Kidney tubule cell (primary cell): ENCODE results near the gene TP63.
"Not testable (repeated sequence)": the region's sequence is repeated elsewhere in the genome, so short reads cannot be mapped to it uniquely, and the experiment has no call there.

Experiments used
- DNase-seq: peaks from one replicate; pipeline ENCODE4 v3.0.0-alpha.2; 2018; ENCODE audit warnings: low spot score

The TP63 gene

DNA sequence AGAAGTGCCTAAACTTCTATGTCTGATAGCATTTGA lies at the start of gene TP63:
Gene TP63 (plus strand): TSS at position 17 of the 36 bp plus-strand sequence. CDS start 127 bp downstream, outside the sequence.
- no peak for DNase-seq

DNA sequence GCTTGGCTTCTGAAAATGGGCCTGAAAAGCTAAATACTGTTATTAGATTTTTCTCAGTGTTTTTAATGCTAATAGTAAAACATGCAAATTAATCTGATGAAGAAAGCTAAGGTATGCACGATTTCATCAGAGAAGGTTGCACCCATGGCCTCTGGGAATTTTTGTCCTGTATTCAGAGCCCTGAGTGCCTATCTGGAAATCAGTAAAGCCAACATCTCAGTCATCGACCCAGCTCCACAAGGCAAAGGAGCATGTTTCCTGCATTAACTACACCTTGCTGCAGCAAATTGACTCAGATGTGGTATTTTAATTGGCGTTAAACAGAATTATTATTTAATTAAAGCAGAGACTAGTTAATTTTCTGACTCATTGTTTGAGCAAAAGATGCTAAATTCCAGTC lies 49.0 kb upstream of the TP63 start:
- DNase-seq, result no peak

DNA sequence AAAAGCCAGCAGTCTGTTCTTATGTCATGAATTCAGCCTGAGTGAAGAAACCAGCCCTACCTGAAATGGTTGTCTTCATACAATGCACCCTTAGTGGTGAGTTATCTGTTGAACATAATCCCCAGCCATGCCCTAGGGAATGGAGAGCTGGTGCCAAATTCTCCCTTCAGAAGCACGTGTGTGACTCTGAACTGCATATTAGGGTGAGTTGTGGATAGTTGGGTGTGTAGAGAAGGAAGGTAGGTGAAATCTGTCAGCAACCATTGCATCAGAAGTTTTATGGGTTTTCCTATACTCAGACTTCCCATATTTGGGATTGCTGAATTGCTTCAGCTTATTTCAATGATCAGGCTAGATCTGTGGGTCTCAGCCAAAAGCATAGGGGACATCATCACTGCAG lies 46.5 kb upstream of the TP63 start:
- DNase-seq, result no peak

DNA sequence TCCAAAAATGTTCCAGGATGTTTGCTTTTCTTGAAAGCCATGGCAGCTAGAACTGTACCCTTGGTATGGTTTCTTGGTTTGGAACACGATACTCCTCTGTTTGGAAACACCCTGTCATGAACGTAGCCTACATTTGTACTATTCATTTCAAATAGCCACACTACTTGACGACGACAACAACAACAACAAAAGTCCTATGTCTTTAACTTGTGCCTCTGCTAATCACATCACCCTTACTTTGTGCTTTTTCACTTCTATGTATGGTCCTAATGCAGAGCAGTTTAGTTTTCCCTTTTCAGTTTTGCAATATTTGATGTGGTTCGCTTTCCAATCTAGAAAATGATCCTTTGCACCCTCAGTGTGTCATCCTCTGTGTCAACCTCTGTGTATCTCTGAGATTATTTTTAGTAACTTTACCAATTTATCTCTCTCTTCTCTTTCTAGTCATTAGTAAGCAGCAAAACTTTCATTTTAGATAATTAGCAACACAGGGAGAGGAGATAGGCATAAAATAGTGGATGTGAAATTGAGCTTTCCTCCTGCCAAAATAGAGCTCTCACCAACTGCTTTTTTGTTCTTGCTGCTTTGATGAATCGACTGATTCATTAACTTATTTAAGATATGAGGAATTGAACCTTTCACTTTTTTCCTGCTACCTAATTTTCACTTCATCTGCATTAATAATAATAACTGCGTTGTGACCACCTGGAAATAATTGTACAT lies 44.1 kb upstream of the TP63 start:
- DNase-seq, result no peak

DNA sequence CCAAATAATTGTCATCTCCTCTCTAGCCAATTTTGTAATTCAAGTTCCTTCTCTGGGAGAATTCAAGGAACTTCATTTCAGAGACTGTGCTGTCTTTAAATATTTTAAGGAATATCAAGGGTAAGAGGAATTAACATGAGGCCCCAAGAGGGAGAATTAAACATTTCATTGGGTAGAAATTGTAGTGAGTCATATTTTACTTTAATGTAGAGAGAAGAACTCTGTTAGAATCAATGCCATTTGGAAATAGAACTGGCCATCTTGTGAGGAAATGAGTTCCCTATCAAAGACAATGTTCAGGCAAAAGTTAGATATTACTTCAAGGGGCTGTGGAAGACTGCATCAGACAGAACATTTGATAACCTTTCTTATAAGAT lies 43.5 kb upstream of the TP63 start:
- no peak for DNase-seq

DNA sequence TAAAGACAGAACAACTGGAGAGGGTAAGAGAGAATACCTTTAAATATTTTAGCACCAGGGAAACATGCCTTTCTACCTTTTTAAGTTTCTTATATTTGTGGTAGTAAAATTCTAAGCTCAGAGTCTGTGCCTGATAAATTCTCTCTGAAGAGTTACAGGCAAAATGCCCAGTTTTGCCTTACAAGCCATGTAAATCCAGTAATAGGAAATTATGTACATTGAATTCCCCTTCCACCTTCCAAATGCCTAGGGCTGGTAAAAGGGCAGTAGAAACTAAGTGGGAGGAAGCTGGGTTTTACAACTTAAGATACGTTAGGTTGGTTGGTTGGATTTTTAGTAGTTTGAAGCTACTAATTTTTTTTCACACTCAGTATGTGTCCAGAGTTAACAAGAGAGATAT lies 43.1 kb upstream of the TP63 start:
- DNase-seq, result no peak

DNA sequence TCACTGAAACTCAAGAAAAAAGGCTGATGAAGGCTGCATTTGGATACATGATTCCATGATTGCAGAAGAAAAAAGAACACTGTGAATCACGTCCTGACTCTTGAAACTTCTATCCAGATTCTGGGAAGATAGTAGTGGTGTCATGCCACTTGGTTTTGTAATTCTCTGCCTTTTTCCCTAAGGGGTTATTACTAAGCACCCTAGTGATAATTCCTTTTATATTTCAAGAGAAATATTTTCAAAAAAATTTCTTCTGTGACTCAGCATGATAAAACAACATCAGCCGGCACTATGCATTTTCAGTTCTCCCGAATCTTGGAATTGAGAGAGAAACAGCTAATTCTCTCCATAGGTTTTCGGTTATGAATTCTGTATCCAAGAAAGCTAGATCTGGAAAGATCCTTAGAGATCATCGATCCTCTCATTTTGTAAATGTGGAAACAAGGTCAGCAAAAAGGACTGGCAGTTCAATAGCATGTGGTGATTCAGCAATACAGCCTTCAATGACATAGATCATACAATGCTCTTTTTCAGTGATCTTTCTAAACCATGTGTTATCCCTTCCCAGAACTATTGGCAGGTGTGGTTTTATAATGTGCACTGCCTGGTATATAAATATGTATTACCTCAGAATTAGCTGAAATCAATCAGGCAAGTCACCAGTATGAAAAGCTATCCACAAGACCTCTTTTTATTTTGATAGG lies 42.6 kb upstream of the TP63 start:
- no peak for DNase-seq

DNA sequence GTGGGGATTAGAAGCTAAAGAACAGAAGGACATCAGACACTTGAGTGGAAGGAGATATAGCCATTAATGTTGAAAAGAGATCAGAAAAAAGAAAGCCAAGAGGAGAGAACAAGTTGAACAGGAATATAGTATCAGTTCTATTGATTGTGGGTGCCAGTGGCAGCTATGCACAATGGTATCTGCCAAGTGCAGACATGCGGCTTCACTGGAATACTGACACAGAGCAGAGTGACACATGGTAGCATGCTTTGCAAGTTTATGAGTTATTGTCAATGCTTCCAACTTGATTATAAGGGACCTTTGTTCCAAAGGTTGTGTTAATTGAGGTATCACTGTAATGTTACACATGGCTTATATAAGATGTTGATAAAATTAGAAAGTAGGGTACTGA lies 42.0 kb upstream of the TP63 start:
- no peak for DNase-seq

DNA sequence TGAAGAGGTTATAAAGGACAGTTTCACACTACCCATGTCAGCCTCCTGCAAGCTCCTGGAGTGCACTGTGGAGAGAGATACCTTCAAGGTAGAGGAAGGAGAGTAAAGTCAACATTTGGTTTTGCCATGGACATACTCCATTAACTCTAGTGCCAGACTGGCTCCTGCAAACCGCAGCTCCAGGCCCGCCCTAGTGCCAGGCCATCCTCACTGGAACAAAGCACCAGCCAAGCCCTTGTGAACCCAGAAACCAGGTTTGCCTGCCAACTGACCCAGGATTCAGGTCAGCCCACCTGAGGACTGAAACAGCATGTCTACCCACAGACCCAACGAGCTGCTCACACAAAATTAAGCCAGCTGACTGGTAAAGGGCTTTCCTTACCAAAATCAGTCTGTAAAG lies 41.0 kb upstream of the TP63 start:
- no peak for DNase-seq

DNA sequence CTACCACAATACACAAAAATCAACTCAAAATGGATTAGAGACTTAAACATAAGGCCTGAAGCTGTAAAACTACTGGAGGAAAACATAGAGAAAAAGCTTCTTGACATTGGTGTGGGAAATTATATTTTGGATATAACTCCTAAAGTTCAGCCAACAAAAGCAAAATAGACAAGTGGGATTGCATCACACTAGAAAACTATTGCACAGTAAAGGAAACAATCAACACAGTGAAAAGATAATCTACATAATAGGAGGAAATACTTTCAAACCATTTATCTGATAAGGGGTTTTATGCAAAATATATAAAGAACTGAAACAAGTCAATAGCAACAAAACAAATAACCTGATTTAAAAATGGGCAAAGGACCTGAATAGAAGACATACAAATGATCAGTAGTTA lies 37.6 kb upstream of the TP63 start:
- DNase-seq, result no peak

DNA sequence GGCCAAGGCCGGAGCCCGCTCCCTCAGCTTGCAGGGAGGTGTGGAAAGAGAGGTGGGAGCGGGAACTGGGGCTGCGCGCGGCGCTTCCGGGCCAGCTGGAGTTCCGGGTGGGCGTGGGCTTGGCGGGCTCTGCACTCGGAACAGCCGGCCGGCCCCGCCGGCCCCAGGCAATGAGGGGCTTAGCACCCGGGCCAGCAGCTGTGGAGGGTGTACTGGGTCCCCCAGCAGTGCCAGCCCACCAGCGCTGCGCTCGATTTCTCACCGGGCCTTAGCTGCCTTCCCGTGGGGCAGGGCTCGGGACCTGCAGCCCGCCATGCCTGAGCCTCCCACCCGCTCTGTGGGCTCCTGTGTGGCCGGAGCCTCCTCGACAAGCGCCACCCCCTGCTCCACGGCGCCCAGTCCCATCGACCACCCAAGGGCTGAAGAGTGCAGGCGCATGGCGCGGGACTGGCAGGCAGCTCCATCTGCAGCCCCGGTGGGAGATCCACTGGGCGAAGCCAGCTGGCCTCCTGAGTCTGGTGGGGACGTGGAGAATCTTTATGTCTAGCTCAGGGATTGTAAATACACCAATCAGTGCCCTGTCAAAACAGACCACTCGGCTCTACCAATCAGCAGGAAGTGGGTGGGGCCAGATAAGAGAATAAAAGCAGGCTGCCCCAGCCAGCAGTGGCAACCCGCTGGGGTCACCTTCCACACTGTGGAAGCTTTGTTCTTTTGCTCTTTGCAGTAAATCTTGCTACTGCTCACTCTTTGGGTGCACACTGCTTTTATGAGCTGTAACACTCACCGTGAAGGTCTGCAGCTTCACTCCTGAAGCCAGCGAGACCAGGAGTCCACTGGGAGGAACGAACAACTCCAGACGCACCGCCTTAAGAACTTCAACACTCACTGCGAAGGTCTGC lies 34.9 kb upstream of the TP63 start:
- DNase-seq, result not testable (repeated sequence)

DNA sequence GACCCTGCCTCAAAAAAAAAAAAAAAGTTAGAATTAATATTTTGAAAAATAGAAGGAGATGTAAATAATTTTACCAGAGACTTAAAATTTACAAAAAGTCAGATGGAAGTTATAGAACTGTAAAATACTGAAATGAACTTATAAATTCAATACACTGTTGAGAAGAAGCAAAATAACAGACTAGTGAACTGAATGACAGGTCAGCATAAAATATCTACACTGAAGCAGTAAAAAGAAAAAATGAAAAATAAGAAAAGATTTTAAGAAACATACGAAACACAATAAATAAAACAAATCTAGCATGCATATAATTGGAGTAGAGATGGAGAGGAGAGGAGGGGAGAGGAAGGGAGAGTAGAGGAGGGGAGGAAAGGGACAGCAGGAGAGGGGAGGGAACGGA lies 33.3 kb upstream of the TP63 start:
- DNase-seq, result no peak

DNA sequence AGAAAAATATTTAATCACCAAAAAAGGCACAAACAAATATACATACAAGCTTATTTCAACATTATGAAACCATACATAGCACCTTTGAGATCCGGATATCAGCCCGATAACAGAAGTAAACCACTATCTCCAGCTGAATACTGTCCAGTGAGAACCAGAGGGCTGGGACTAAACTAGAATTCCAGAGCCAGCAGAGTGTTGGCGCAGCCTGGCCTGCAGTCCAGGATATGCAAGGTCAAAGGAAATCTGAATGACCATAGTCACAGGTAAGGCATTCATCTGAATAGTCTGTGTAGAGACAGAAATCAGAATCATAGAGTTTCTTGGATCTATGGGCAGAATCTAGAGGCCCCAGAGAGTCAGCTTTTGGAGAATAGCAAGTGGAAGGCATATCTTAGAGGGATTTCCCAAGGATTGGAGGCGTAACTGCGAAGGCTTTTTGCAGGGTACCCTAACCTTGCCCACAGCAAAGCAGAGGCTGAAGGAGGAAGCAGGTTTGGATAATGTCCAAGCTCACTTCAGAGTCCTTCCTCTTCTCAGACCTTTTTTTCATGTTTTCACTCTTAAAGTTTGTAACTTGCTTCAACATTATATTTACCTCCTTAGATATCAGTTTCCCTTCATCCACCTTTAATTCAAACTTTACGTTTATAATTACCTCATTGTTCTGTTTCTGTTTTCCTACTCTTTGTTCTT lies 32.5 kb upstream of the TP63 start:
- DNase-seq, result peak; percentile 15

DNA sequence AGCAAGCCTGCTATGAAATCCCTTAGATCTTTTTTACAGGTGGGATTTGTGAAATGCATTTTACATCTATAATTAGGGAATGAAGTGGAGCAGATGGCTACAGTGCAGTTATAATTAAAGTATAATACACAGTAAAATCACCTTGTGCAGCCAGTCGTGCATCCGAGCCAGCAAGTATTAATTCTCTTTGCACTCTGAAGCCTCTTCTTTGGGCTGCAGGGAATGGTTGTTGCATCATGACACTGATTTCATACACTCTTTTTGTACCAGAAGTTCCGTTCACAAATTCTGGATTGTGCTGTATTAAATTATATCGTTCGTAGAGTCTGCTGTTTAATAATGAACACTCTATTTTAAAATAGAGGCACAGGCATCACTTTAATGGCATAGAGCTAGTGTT lies 28.7 kb upstream of the TP63 start:
- DNase-seq, result no peak

DNA sequence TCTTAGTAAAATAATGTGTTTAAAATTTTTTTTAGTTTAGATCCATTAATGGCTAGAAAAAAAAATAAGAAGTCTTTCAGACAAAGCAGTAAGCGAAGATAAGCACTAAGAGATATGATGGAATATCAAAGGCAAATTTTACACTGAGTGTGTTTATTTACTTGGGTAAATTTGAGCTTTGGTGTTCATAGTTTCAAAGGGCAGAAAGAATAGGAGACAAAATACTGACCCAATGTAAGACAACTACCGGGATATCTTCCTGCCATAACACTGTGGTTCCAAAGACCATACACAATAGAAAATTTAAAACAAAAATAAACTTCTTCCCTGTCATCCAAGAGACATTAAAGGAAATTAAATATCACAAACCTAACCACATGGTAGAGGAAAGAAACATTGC lies 25.5 kb upstream of the TP63 start:
- no peak for DNase-seq

DNA sequence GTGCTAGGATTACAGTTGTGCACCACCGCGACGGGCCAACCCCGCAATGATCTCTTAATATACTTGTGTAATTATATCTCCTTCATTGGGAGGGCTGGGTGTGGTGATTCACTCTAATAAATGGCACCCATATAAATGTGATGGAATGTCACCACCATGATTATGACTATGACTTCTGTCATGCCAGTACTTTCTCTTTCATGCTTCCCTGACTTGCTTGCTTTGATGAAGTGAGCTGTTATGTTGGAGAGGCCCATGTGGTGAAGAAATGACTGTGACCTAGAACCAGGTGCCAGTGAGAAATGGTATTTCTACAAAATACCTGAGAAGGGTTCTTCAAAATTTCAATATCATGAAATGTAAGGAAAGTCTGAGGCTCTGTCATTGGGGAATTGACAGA lies 24.4 kb upstream of the TP63 start:
- peak; percentile 78 for DNase-seq

DNA sequence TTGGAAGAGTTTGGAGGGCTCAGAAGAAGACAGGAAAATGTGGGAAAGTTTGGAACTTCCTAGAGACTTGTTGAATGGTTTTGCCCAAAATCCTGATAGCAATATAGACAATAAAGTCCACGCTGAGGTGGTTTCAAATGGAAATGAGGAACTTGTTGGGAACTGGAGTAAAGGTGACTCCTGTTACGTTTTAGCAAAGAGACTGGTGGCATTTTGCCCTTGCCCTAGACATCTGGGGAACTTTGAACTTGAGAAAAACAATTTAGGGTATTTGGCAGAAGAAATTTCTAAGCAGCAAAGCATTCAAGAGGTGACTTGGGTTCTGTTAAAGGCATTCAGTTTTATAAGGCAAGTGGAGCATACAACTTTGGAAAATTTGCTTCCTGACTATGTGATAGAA lies 18.5 kb upstream of the TP63 start:
- DNase-seq, result not testable (repeated sequence)

DNA sequence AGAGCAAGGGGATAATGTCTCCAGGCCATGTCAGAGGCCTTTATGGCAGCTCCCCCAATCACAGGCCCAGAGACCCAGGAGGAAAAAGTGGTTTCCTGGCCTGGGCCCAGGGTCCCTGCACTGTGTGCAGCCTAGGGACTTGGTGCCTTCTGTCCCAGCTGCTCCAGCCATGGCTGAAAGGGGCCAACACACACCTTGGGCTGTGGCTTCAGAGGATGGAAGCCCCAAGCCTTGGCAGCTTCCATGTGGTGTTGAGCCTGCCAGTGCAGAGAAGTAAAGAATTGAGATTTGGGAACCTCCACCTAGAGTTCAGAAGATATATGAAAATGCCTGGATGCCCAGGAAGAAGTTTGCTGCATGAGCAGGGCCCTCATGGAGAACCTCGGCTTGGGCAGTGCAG lies 18.1 kb upstream of the TP63 start:
- DNase-seq, result no peak

DNA sequence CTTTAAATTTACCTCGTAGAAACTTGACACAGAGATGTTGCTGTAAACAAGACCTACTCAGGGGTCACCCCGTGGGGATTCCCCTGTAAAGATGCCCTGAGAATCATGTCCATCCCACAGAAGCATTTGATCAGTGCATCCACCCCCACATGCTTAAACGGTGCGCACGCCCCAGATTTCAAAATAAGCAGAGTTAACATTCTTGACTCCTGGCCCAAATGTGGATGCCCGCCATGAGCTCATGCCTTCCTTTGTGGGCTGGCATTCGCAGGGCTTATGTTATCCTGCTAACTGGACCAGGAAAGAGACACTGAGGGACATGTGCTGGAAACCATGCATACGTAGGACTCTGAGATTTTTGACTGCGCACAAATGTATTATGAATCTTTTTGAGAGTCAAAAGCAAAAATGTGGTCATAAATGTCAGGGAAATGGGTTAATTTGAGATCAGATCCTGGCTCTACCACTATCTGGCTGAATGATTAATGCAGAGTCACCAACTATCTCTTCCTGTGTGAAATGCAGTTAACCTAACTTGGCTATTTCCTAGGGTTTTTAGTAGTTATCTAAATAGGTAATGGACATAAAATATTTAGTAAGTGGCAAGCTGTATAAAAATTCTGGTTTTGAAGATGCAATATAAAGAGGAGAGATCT lies 9.1 kb upstream of the TP63 start:
- no peak for DNase-seq

DNA sequence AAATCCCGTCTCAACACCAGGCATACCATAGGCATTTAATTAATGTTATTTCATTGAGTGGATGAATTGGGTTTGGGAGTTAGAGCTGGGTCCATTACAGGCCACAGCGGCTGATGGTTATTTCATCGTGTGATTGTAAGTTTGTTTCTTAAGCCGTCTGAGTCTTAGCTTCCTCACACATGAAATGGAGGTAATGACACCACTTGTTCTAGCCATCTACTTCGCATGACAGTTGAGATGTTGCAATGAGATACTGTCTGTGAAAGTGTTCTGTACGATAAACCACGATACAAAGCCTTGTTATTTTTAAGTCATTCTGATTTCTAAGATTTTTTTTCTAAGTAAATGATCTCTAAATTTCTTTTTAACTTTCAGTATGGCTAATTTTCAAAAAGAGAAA lies 8.6 kb upstream of the TP63 start:
- DNase-seq, result no peak

DNA sequence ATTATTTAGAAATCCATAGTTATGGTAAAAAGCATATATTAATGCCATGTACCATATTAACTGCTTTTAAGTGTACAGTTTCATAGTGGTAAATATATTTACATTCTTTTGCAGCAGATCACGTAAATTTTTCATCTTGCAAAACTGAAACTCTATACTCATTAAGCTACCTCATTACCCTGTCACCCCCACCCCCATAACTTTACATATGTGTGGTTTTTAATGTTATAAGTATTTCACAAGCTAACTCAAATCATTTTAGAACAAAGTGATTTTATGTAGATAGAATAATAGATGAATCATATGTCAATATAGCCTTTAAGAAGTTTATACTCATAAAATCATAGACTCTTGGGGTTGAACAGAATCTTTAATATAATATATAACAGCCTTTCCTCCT lies 7.1 kb upstream of the TP63 start:
- no peak for DNase-seq

DNA sequence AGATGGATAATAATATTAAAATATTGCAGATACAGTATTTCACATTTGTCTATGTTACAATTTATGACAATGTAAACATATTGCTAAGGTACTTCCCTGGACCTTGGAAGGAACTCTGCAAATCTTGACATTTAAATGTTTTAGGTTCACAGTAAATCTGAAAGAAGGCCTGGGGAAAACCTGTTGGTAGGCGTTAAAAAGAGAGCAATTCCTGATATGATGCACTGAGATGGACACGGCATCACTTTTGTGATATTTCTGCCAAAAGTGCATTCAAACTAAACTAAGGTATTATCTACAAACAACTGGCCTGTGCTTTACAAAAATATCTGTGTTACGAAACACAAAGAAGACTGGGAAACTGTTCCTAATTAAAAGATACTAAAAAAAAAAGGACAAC lies 6.1 kb upstream of the TP63 start:
- no peak for DNase-seq

DNA sequence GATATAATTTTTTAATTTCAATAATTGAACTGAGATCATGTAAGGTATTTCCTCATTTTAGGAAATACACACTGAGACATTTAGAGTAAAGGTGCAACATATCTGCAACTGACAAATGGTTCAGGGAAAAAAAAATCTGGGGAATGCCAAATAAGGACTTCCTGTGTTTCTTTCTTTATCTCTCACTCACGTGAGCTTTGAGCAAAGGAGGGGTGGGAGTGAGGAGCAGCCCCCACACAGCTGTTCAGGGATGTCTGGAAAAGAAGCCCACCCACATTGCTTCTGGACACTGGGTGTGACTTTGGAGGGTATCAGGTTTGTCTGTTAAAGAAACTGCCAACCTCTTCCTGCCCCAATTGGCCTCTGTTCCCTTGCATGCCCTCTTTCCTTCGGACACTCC lies 5.6 kb upstream of the TP63 start:
- DNase-seq, result no peak
